H1 (cell line): ENCODE measurements around the gene PSMB3. TPM values are rescaled to one million over a fixed set of nuclear protein-coding genes. Genes with fewer than 3 reads are reported as not detected.

Source experiments
- CTCF ChIA-PET: fragments of 300-600 bp; sonication (Branson Sonifier 250); formaldehyde crosslinking; loops from one replicate; lab custom pipeline; 2021; ENCODE audit not compliant: partially characterized antibody; lab: Charles Lee
- POLR2A ChIA-PET: fragments of 300-600 bp; sonication (Branson Sonifier 250); formaldehyde crosslinking; loops from one replicate; lab custom pipeline; 2021; ENCODE audit warnings: inconsistent platforms; ENCODE audit not compliant: partially characterized antibody; lab: Charles Lee
- DNase-seq, 2 experiments: peaks; one replicate each; pipeline versions ENCODE4 v3.0.0 to v3.0.0-alpha.2; 2010 to 2022; ENCODE audit warnings: low spot score in 2 of 2, low read depth in 1 of 2, mixed read lengths in 1 of 2
- FAIRE-seq: peaks from 2 replicates; lab custom pipeline; 2011; peaks lifted over from hg19 to GRCh38; lab: Jason Lieb, UNC
- H2AFZ ChIP-seq: 2 replicates; pipeline ENCODE4 v1.8.1; 2012; ENCODE audit warnings: low read length, inconsistent platforms
- H2AK5ac ChIP-seq: 2 replicates; pipeline ENCODE4 v1.6.1; 2013; ENCODE audit warnings: low read depth, low read length
- H2BK120ac ChIP-seq: replicated peaks from 2 replicates; pipeline ENCODE3; 2013; ENCODE audit warnings: low read depth, low read length, inconsistent platforms
- H2BK12ac ChIP-seq: 2 replicates; pipeline ENCODE4 v1.6.1; 2013; ENCODE audit warnings: low read depth, low read length
- H2BK15ac ChIP-seq: 2 replicates; pipeline ENCODE4 v1.6.1; 2013; ENCODE audit warnings: low read length
- H2BK20ac ChIP-seq: 2 replicates; pipeline ENCODE4 v1.6.1; 2013; ENCODE audit warnings: low read length
- H2BK5ac ChIP-seq: 2 replicates; pipeline ENCODE4 v1.6.1; 2013; ENCODE audit warnings: low read depth, low read length
- H3K14ac ChIP-seq: 2 replicates; pipeline ENCODE4 v1.6.1; 2013; ENCODE audit warnings: inconsistent platforms; ENCODE audit not compliant: insufficient read length
- H3K18ac ChIP-seq: 2 replicates; pipeline ENCODE4 v1.6.1; 2013; ENCODE audit warnings: low read length; ENCODE audit errors: extremely low read depth
- H3K23ac ChIP-seq: 2 replicates; pipeline ENCODE4 v1.6.1; 2013; ENCODE audit warnings: inconsistent platforms; ENCODE audit not compliant: insufficient read length
- H3K23me2 ChIP-seq: 2 replicates; pipeline ENCODE4 v1.6.1; 2013; ENCODE audit warnings: low read depth, low read length
- H3K27ac ChIP-seq: 2 replicates; pipeline ENCODE4 v1.6.1; 2011; ENCODE audit warnings: low read depth, low read length, inconsistent platforms
- H3K27me3 ChIP-seq, 4 experiments: replicated peaks in 1 of 4; 1 replicate in 1 of 4; 2 replicates in 3 of 4; pipeline versions ENCODE4 v1.6.1 to v1.8.1; 2011 to 2013; ENCODE audit warnings: low read length in 3 of 4, mild to moderate bottlenecking in 3 of 4, inconsistent platforms in 2 of 4, mixed read lengths in 2 of 4, moderate library complexity in 1 of 4; ENCODE audit not compliant: control insufficient read depth in 3 of 4, insufficient read depth in 3 of 4; ENCODE audit errors: extremely low read depth in 1 of 4
- H3K36me3 ChIP-seq, 4 experiments: 2 replicates each; pipeline versions ENCODE4 v1.6.1 to v1.8.1; 2011 to 2013; ENCODE audit warnings: mild to moderate bottlenecking in 4 of 4, low read length in 3 of 4, moderate library complexity in 2 of 4, control low read depth in 1 of 4, inconsistent platforms in 1 of 4; ENCODE audit not compliant: insufficient read depth in 4 of 4, control insufficient read depth in 2 of 4
- H3K4ac ChIP-seq: replicated peaks from 2 replicates; pipeline ENCODE3; 2013; ENCODE audit warnings: low read length, low read depth, mixed read lengths, inconsistent platforms; ENCODE audit not compliant: insufficient read length
- H3K4me1 ChIP-seq, 4 experiments: replicated peaks in 1 of 4; 1 replicate in 1 of 4; 2 replicates in 3 of 4; pipeline versions ENCODE4 v1.6.1 to v1.8.1; 2011 to 2013; ENCODE audit warnings: low read length in 3 of 4, inconsistent platforms in 2 of 4, mixed read lengths in 1 of 4; ENCODE audit not compliant: insufficient read depth in 4 of 4, control insufficient read depth in 3 of 4
- H3K4me2 ChIP-seq, 2 experiments: 2 replicates each; pipeline versions ENCODE4 v1.6.1 to v1.8.1; 2011 to 2013; ENCODE audit warnings: low read depth in 2 of 2, low read length in 2 of 2, control low read depth in 1 of 2, inconsistent platforms in 1 of 2, mild to moderate bottlenecking in 1 of 2; ENCODE audit not compliant: insufficient read depth in 1 of 2
- H3K4me3 ChIP-seq, 4 experiments: fragments of 200-600, 300-600 bp in 1 of 4; sonication (generic), shearing (Covaris generic), sonication (Bioruptor Twin) in 1 of 4; 2 replicates each; pipeline versions ENCODE4 v1.5.1 to v1.8.1; 2011 to 2016; ENCODE audit warnings: low read length in 4 of 4, low read depth in 3 of 4, control low read depth in 2 of 4, inconsistent platforms in 2 of 4, mild to moderate bottlenecking in 2 of 4, mixed read lengths in 1 of 4, moderate library complexity in 1 of 4; ENCODE audit not compliant: insufficient read depth in 2 of 4; ENCODE audit errors: extremely low read depth in 1 of 4
- H3K56ac ChIP-seq: replicated peaks from 2 replicates; pipeline ENCODE3; 2013; ENCODE audit warnings: low read depth, mild to moderate bottlenecking, mixed read lengths, low read length, inconsistent platforms; ENCODE audit not compliant: insufficient read length
- H3K79me1 ChIP-seq: 2 replicates; pipeline ENCODE4 v1.6.1; 2013; ENCODE audit warnings: low read depth, low read length, control low read depth
- H3K79me2 ChIP-seq, 2 experiments: 2 replicates each; pipeline versions ENCODE4 v1.6.1 to v1.8.1; 2012 to 2013; ENCODE audit warnings: low read length in 2 of 2, mild to moderate bottlenecking in 2 of 2, inconsistent platforms in 1 of 2; ENCODE audit not compliant: insufficient read depth in 2 of 2, control insufficient read depth in 1 of 2
- H3K9ac ChIP-seq, 4 experiments: replicated peaks in 1 of 4; 1 replicate in 1 of 4; 2 replicates in 3 of 4; pipeline versions ENCODE4 v1.6.1 to v1.8.1; 2011 to 2013; ENCODE audit warnings: low read depth in 3 of 4, low read length in 3 of 4, control low read depth in 2 of 4, mild to moderate bottlenecking in 2 of 4, moderate library complexity in 2 of 4, inconsistent platforms in 1 of 4; ENCODE audit errors: extremely low read depth in 1 of 4
- H3K9me3 ChIP-seq, 2 experiments: 2 replicates each; pipeline versions ENCODE4 v1.6.1 to v1.8.1; 2012 to 2013; ENCODE audit warnings: mild to moderate bottlenecking in 2 of 2, moderate library complexity in 2 of 2, control low read depth in 1 of 2, inconsistent platforms in 1 of 2, low read depth in 1 of 2, low read length in 1 of 2, mixed read lengths in 1 of 2; ENCODE audit not compliant: insufficient read depth in 2 of 2
- H4K20me1 ChIP-seq, 2 experiments: replicated peaks in 1 of 2; 2 replicates each; pipeline versions ENCODE3 to v1.8.1; 2011 to 2013; ENCODE audit warnings: inconsistent platforms in 2 of 2, low read length in 2 of 2, mild to moderate bottlenecking in 1 of 2; ENCODE audit not compliant: insufficient read depth in 2 of 2, control insufficient read depth in 1 of 2
- H4K5ac ChIP-seq: 2 replicates; pipeline ENCODE4 v1.6.1; 2013; ENCODE audit warnings: low read length, low read depth, mixed read lengths, inconsistent platforms; ENCODE audit not compliant: insufficient read length
- H4K8ac ChIP-seq: 2 replicates; pipeline ENCODE4 v1.8.0; 2013; ENCODE audit warnings: mild to moderate bottlenecking, moderate library complexity, low read length, inconsistent platforms; ENCODE audit not compliant: insufficient read depth; ENCODE audit errors: extremely low read depth
- H4K91ac ChIP-seq: replicated peaks from 2 replicates; pipeline ENCODE3; 2013; ENCODE audit warnings: low read length, mixed read lengths, inconsistent platforms; ENCODE audit not compliant: insufficient read length
- CBX8 ChIP-seq: fragments of 300-800, 300-1000 bp; sonication (generic); IDR thresholded peaks from 2 replicates; pipeline ENCODE4 v1.7.1; 2016; ENCODE audit warnings: low read depth, low read length, borderline replicate concordance
- CHD1 ChIP-seq: IDR thresholded peaks from 2 replicates; pipeline ENCODE4 v1.6.1; 2012; ENCODE audit warnings: low read depth, low read length, improper control_type of control experiment
- EP300 ChIP-seq, 2 experiments: IDR thresholded peaks; 1 replicate in 1 of 2; 2 replicates in 1 of 2; pipeline ENCODE4 v1.6.1; 2011 to 2012; ENCODE audit warnings: low read depth in 2 of 2, low read length in 2 of 2, mild to moderate bottlenecking in 2 of 2, borderline replicate concordance in 1 of 2, inconsistent platforms in 1 of 2, moderate library complexity in 1 of 2
- JUN ChIP-seq: IDR thresholded peaks from 2 replicates; pipeline ENCODE4 v1.6.1; 2011; ENCODE audit warnings: low read depth, mild to moderate bottlenecking, improper control_type of control experiment, low read length
- KDM4A ChIP-seq: IDR thresholded peaks from one replicate; pipeline ENCODE4 v1.7.1; 2012; ENCODE audit warnings: low read depth, mild to moderate bottlenecking, moderate library complexity, low read length, inconsistent platforms; ENCODE audit not compliant: severe bottlenecking
- MAFK ChIP-seq: IDR thresholded peaks from 2 replicates; pipeline ENCODE4 v1.6.1; 2012; ENCODE audit warnings: low read depth, mild to moderate bottlenecking, improper control_type of control experiment, low read length
- POLR2AphosphoS5 ChIP-seq: IDR thresholded peaks from 2 replicates; pipeline ENCODE4 v1.6.1; 2011; ENCODE audit warnings: low read depth, low read length
- RNF2 ChIP-seq: fragments of 200-900, 300-1000 bp; sonication (generic); IDR thresholded peaks from 2 replicates; pipeline ENCODE4 v1.7.1; 2016; ENCODE audit warnings: borderline replicate concordance, low read depth, mild to moderate bottlenecking, antibody characterized with exemption, low read length; ENCODE audit not compliant: poor library complexity, severe bottlenecking; ENCODE audit errors: missing control alignments
- SP4 ChIP-seq: IDR thresholded peaks from 2 replicates; pipeline ENCODE4 v1.6.1; 2012; ENCODE audit warnings: low read length, inconsistent platforms
- ZNF274 ChIP-seq: IDR thresholded peaks from 2 replicates; pipeline ENCODE4 v1.7.0; 2012; ENCODE audit warnings: low read length, borderline replicate concordance; ENCODE audit errors: extremely low read depth
- WGBS, 2 experiments: shearing (Covaris generic) in 1 of 2; methylation state at CpG; one replicate each; pipeline versions ENCODE4 v1.1.6 to v1.1.7; 2013 to 2015; ENCODE audit warnings: low lambda C conversion rate in 2 of 2, mixed read lengths in 2 of 2, inconsistent platforms in 1 of 2, low coverage in 1 of 2, missing lambda C conversion rate in 1 of 2; ENCODE audit not compliant: insufficient replicate concordance in 2 of 2, insufficient coverage in 1 of 2, insufficient read length in 1 of 2; ENCODE audit errors: extremely low coverage in 1 of 2, missing lambda C conversion rate in 1 of 2; 5-methylcytosine and 5-hydroxymethylcytosine counted together
- polyA plus RNA-seq, 7 experiments: library from polyadenylated mRNA; depleted of rRNA in 3 of 7; stranded (reverse) in 5 of 7; unstranded in 2 of 7; fragments of >200 nt in 5 of 7; fragments of 200-250 nt in 2 of 7; gene quantifications; 1 replicate in 5 of 7; 2 replicates in 1 of 7; 4 replicates in 1 of 7; pipeline versions ENCODE4 v1.2.1 to v1.2.3, GENCODE V29; 2011 to 2013; ENCODE audit warnings: missing spikeins in 2 of 7, mixed read lengths in 2 of 7
- total RNA-seq: library from RNA; stranded (reverse); fragmentation: NEBNext Ultra II Directional; extraction: Animal tissue kit (Norgen Biotek cat#: 25700); gene quantifications from 2 replicates; pipeline ENCODE4 v1.2.1, GENCODE V29; 2021

PSMB3 gene
- total and polyA plus RNA-seq, 2 of the 8 experiments (the other 6 are each of a cell fraction or from before 2014, with no cell fraction given): 291 to 914 TPM

GRCh38 chr17:38710604-38710962, 42.0 kb upstream of the PSMB3 start:
- Histone ChIP-seq H3K4me3 (no peak overlapping the region), H3K79me2 (no peaks in the 10 kb centered on the region), H2BK20ac (no peak overlapping the region), H3K4me1 (peaks cover 15 to 40% (median 27%) of the 10 kb centered on the region in 4 experiments), H3K18ac (no peak overlapping the region), H4K20me1 (peaks cover 2 to 7% of the 10 kb centered on the region in 2 experiments), H3K23ac (no peak overlapping the region), H3K23me2 (peaks cover 12% of the 10 kb centered on the region), H3K4ac (no peak overlapping the region), H3K36me3 (no peaks in the 10 kb centered on the region), H3K79me1 (no peaks in the 10 kb centered on the region), H2AFZ (no peak overlapping the region), H4K91ac (no peak overlapping the region), H2AK5ac (no peak overlapping the region), H2BK120ac (no peak overlapping the region), H3K27ac (no peak overlapping the region), H3K9me3 (no peaks in the 10 kb centered on the region), H4K5ac (no peak overlapping the region), H2BK15ac (no peak overlapping the region), H3K27me3 (peaks cover 4 to 38% (median 23%) of the 10 kb centered on the region in 4 experiments), H3K14ac (no peak overlapping the region), H3K4me2 (no peak overlapping the region), H4K8ac (no peak overlapping the region), H3K9ac (no peak overlapping the region), H3K56ac (no peak overlapping the region), H2BK12ac (no peak overlapping the region), H2BK5ac (no peak overlapping the region)
- 97% methylated on average over 3 of the region's 3 CpGs; no CpG with 5 or more reads in 1 of the 2 experiments for WGBS, 2 experiments
- TF ChIP-seq JUN (no peak), MAFK (no peak), ZNF274 (no peak), CHD1 (no peak), EP300 (IDR thresholded peaks at IDR 0.05; ENCODE audit: borderline replicate concordance in 1 of 2, low read depth in 2 of 2, low read length in 2 of 2) (no peak), SP4 (no peak), POLR2AphosphoS5 (no peak), CBX8 (no peak), RNF2 (no peak), KDM4A (no peak)
- ChIA-PET POLR2A (interaction anchor here (0.6 to 2.7 kb wide), 10 partner anchors 9 to 112 kb away, joined by 3 to 24 read pairs (median 4); no protein-coding TSS in a partner anchor), CTCF (interaction anchor here (0.8 to 3.4 kb wide), 19 partner anchors 8 to 130 kb away, joined by 3 to 21 read pairs (median 4); no protein-coding TSS in a partner anchor)
- FAIRE-seq: no peak
- no peak for DNase-seq
